Ectodermal cell (in vitro differentiated cells): ENCODE data around the gene GRID2.
A peak's percentile ranks its signal among the peaks of the same experiment; 100 is the strongest.
"Not testable (repeated sequence)": the region's sequence is repeated elsewhere in the genome, so short reads cannot be mapped to it uniquely, and the experiment has no call there.

Experiments used
- H3K27ac ChIP-seq: 2 replicates; pipeline ENCODE4 v1.7.0; 2013; ENCODE audit warnings: mild to moderate bottlenecking, low read depth, low read length; ENCODE audit not compliant: insufficient read depth, poor library complexity, severe bottlenecking
- H3K27me3 ChIP-seq: 2 replicates; pipeline ENCODE4 v1.7.0; 2013; ENCODE audit warnings: mild to moderate bottlenecking, low read length; ENCODE audit not compliant: insufficient read depth, control insufficient read depth, poor library complexity, severe bottlenecking
- H3K36me3 ChIP-seq: one replicate; pipeline ENCODE4 v1.7.0; 2013; ENCODE audit warnings: low read length; ENCODE audit not compliant: control insufficient read depth, insufficient read depth
- H3K4me1 ChIP-seq: one replicate; pipeline ENCODE4 v1.7.0; 2013; ENCODE audit warnings: low read length; ENCODE audit not compliant: control insufficient read depth, insufficient read depth
- H3K4me3 ChIP-seq: 2 replicates; pipeline ENCODE4 v1.7.0; 2013; ENCODE audit warnings: low read depth, low read length, control low read depth; ENCODE audit not compliant: insufficient read depth
- H3K9me3 ChIP-seq: 2 replicates; pipeline ENCODE4 v1.7.0; 2013; ENCODE audit warnings: mild to moderate bottlenecking, low read length, moderate library complexity; ENCODE audit not compliant: control insufficient read depth
- WGBS, 2 experiments: methylation state at CpG; one replicate each; pipeline ENCODE4 v1.1.7; 2013; ENCODE audit warnings: missing lambda C conversion rate in 2 of 2; 5-methylcytosine and 5-hydroxymethylcytosine counted together

The GRID2 gene

DNA sequence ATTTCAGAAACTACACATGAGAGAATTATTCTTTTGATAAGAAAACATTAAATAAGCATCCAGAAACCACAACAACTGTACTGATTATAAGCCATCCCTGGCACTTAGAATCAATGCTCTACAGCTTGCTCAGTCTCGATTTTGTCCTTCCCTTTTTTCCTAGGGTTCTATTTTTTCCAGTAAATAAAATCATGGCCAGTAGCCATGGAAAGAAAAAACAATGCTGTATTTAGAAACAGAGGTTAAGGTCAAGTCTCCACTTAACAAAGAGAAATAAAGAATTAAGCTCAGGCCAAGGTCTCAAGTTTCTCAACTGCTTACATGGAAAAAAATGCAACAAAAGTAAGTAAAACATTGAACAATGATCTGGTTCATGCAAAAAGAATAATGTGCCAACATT, 38.7 kb upstream of the GRID2 start:
- no peaks in the 10 kb centered on the region for H3K9me3 ChIP-seq
- 89 to 93% methylated on average over 1 of the region's 1 CpG for WGBS, 2 experiments
- H3K4me3 ChIP-seq = no peak overlapping the region
- no peaks in the 10 kb centered on the region for H3K27me3 ChIP-seq
- no peaks in the 10 kb centered on the region for H3K36me3 ChIP-seq
- no peaks in the 10 kb centered on the region for H3K4me1 ChIP-seq
- H3K27ac ChIP-seq = no peak overlapping the region

GRCh38 chr4:92265798-92266197, 38.0 kb upstream of the GRID2 start:
- no peak overlapping the region for H3K27ac ChIP-seq
- no peaks in the 10 kb centered on the region for H3K4me1 ChIP-seq
- H3K36me3 ChIP-seq = no peaks in the 10 kb centered on the region
- no peaks in the 10 kb centered on the region for H3K27me3 ChIP-seq
- no peak overlapping the region for H3K4me3 ChIP-seq
- H3K9me3 ChIP-seq = no peaks in the 10 kb centered on the region

GRCh38 chr4:92266521-92266920, 37.2 kb upstream of the GRID2 start:
- Histone ChIP-seq H3K4me3 (no peak overlapping the region), H3K27me3 (no peaks in the 10 kb centered on the region), H3K9me3 (no peaks in the 10 kb centered on the region), H3K4me1 (no peaks in the 10 kb centered on the region), H3K27ac (no peak overlapping the region), H3K36me3 (no peaks in the 10 kb centered on the region)
- WGBS, 2 experiments = 89 to 97% methylated on average over 1 to 2 of the region's 3 CpGs

GRCh38 chr4:92268642-92269041, 35.1 kb upstream of the GRID2 start:
- Histone ChIP-seq H3K9me3 (no peaks in the 10 kb centered on the region), H3K4me3 (no peak overlapping the region), H3K27ac (no peak overlapping the region), H3K27me3 (no peaks in the 10 kb centered on the region), H3K36me3 (no peaks in the 10 kb centered on the region), H3K4me1 (no peaks in the 10 kb centered on the region)
- WGBS, 2 experiments = 91 to 96% methylated on average over 4 of the region's 4 CpGs

DNA sequence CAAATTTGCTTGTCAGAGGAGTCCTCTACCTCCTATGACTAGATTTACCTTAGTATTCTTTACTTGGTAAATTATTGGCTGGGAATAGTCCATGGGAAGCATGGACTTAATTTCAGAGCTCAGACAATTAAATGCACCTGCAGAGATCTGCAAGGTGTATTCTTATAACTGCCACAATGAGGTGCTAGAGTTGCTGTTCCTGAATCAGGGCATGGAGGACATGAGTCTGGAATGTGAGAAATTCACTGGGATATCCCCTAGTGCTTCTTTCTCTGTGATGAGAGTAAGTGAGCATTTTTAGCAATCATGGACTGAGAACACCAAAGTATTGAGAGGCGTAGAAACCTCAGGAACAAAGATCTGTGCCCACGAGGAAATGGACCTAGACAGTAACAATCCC, 32.9 kb upstream of the GRID2 start:
- 61 to 68% methylated on average over 2 of the region's 2 CpGs for WGBS, 2 experiments
- no peak overlapping the region for H3K4me3 ChIP-seq

GRCh38 chr4:92271551-92271950, 32.2 kb upstream of the GRID2 start:
- H3K27ac ChIP-seq, H3K27me3 ChIP-seq, H3K9me3 ChIP-seq, H3K4me3 ChIP-seq, H3K36me3 ChIP-seq, H3K4me1 ChIP-seq: not testable (repeated sequence)
- WGBS, 2 experiments = 41 to 42% methylated on average over 4 of the region's 4 CpGs

More for the DNA sequence above, 32.9 kb upstream of the GRID2 start:
- H3K36me3 ChIP-seq = no peaks in the 10 kb centered on the region
- H3K4me1 ChIP-seq = no peaks in the 10 kb centered on the region
- no peak overlapping the region for H3K27ac ChIP-seq
- no peaks in the 10 kb centered on the region for H3K27me3 ChIP-seq
- no peaks in the 10 kb centered on the region for H3K9me3 ChIP-seq

DNA sequence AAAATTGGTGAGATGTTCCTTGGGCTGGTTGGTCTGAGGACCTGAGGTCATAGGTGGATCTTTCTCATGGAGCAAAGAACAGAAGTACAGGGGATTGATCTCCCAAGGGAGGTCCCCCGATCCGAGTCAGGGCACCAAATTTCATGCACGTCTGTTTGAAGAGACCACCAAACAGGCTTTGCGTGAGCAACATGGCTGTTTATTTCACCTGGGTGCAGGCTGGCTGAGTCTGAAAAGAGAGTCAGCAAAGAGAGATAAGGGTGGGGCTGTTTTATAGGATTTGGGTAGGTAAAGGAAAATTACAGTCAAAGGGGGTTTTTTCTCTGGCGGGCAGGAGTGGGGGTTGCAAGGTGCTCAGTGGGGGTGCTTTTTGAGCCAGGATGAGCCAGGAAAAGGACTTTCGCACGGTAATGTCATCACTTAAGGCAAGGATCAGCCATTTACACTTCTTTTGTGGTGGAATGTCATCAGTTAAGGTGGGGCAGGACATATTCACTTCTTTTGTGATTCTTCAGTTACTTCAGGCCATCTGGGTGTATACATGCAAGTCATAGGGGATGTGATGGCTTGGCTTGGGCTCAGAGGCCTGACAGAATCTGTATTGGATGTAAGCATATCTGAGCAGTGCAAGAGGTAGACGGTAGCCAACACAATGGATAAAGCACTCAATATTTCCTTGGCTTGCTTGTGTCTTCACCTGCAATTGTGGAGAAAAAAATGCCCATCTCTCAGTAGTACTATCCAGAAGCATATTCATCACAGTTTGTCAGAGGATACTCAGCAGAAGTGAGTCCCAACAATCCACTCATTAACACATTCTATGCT, 26.5 kb upstream of the GRID2 start:
- WGBS, 2 experiments = 32 to 35% methylated on average over 8 of the region's 8 CpGs
- not testable (repeated sequence) for H3K27ac ChIP-seq, H3K4me1 ChIP-seq

DNA sequence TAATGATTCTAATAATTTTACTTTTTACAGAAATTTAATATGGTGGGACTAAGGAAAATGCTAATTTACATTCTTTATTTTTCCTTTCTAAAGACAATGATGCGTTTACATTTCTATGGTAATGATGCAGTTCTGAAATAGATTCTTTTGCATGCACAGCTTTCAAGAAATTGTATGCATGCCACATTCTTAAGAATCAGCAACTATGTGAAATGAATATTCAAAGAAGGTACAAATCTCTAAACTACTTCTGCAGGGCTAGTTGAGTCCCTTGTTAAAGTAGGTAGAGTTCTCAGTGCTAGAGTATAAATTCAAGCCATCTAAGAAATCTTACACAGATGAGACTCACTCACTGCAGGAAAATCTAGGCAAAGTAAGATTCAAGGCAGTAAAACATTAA, 24.5 kb upstream of the GRID2 start:
- WGBS, 2 experiments = no CpG with 5 or more reads among the region's 1 CpG
- Histone ChIP-seq H3K27ac (no peak overlapping the region), H3K27me3 (no peaks in the 10 kb centered on the region), H3K4me1 (no peaks in the 10 kb centered on the region), H3K4me3 (no peak overlapping the region), H3K9me3 (no peaks in the 10 kb centered on the region), H3K36me3 (no peaks in the 10 kb centered on the region)

More for the DNA sequence above, 26.5 kb upstream of the GRID2 start:
- H3K4me3 ChIP-seq, H3K27me3 ChIP-seq, H3K36me3 ChIP-seq, H3K9me3 ChIP-seq: not testable (repeated sequence)

GRCh38 chr4:92299152-92299551, 4.6 kb upstream of the GRID2 start:
- Histone ChIP-seq H3K4me1 (peaks cover 4% of the 10 kb centered on the region), H3K36me3 (no peaks in the 10 kb centered on the region), H3K9me3 (no peaks in the 10 kb centered on the region), H3K4me3 (no peak overlapping the region), H3K27ac (no peak overlapping the region), H3K27me3 (peaks cover 15% of the 10 kb centered on the region)

- Histone ChIP-seq H3K27me3 (peaks cover 24% of the 10 kb centered on the region), H3K4me3 (peak overlapping the region; percentile 41), H3K36me3 (no peaks in the 10 kb centered on the region), H3K27ac (no peak overlapping the region), H3K9me3 (no peaks in the 10 kb centered on the region), H3K4me1 (peaks cover 4% of the 10 kb centered on the region)
- WGBS, 2 experiments = 0 to 1% methylated on average over 20 to 22 of the region's 22 CpGs
Measured at GRCh38 chr4:92304121-92304520, 355 bp downstream of the GRID2 start.

DNA sequence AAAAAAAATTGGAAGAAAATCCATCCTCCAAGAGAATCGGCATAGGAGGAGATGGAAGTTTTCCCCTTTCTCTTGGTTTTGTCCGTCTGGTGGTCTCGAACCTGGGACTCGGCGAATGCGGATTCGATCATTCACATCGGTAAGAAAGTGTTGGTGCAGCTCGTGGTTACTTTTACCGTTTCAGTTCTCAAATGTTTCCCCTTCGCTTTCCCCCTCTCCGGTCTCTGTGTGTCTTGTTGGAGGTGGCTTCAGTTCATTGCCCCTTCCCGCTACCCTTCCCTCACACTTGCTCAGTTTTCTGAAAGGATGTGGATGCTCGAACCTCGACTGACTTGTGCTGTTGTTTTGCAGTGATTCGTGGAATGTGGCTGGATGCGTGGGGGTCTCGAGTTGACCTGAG, 840 bp downstream of the GRID2 start:
- H3K4me1 ChIP-seq = peaks cover 4% of the 10 kb centered on the region
- peaks cover 24% of the 10 kb centered on the region for H3K27me3 ChIP-seq
- WGBS, 2 experiments = 1% methylated on average over 17 to 18 of the region's 18 CpGs
- no peaks in the 10 kb centered on the region for H3K9me3 ChIP-seq
- peak overlapping the region; percentile 41 for H3K4me3 ChIP-seq
- H3K36me3 ChIP-seq = no peaks in the 10 kb centered on the region
- no peak overlapping the region for H3K27ac ChIP-seq
